Measurements from ENCODE around the gene FAM78A. TPM values are rescaled to one million over a fixed set of nuclear protein-coding genes. Genes with fewer than 3 reads are reported as not detected.

Gene FAM78A
- total and polyA plus RNA-seq, 8 donors = 0.85 to 3.5 (median 1.6) TPM; not detected in 1

DNA sequence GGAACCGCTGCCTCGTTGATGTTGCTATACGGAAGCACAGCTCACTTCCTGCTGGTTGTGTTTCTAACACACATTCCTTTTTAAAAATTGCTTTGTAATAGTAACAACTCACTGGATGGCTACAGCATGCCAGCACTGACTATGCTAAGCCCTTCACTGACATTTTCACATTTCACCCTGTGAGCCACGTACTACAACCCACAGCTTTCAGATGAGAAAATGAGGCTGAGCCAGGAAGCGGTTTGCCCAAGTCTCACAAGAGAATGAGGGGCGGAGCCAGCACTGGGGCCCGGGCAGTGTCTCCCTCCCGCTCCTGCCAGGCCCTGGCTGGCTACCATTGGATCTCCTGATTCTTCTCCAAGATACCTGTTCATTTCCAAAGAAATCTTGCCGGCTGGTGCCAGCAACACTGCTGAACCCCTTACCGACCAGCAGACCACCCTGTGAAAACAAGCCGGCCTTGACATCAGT lies 38.3 kb downstream of the FAM78A start:
- H3K4me3 ChIP-seq = peak overlapping the region; percentile 7 to 23 (median 10)
- peaks cover 22 to 31% (median 29%) of the 10 kb centered on the region in 4 donors for H3K4me1 ChIP-seq
- intact Hi-C loops (cut with DNase I; ENCODE audit: low total_unique reads) = no loop called here
- H3K27ac ChIP-seq = peak overlapping the region; percentile 6 to 49 (median 39)
- DNase-seq = peak; percentile 80 to 85
- 9 to 17% (median 11%) methylated on average over 10 to 11 of the region's 11 CpGs for WGBS, 5 donors
- peaks cover 0 to 3% (median 1%) of the 10 kb centered on the region in 4 donors for H3K9me3 ChIP-seq
- peak in 1 of 3 donors; percentile 28 for TF ChIP-seq POLR2AphosphoS5 (IDR thresholded peaks at IDR 0.05)
- no peak for TF ChIP-seq POLR2A (IDR thresholded peaks at IDR 0.05)
- H3K27me3 ChIP-seq = peaks cover 0 to 33% (median 7%) of the 10 kb centered on the region in 3 donors
- H3K36me3 ChIP-seq = peaks cover 13 to 29% (median 28%) of the 10 kb centered on the region in 4 donors

DNA sequence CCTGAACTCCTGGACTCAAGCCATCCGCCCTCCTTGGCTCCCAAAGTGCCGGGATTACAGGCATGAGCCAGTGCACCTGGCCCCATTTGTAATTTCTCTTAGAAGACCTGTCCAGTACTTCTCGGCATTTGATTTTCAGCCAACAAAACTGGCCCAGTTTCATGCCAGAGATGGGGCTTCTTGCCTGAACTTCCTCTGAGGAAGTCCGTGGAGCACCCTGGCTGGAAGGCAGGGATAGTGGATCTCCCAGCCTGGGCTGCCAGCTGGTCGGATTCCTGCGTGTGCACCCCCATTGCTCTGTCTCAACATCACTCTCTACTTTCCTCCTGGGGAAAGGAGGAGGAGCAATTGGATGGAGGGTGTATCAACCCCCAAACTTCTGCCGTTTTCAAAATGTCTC lies 39.0 kb downstream of the FAM78A start:
- intact Hi-C loops (cut with DNase I; ENCODE audit: low total_unique reads) = no loop called here
- DNase-seq = no peak
- 28 to 51% (median 36%) methylated on average over 7 of the region's 7 CpGs for WGBS, 5 donors
- TF ChIP-seq CTCF (IDR thresholded peaks at IDR 0.05) (no peak), EP300 (IDR thresholded peaks at IDR 0.05) (no peak), POLR2AphosphoS5 (IDR thresholded peaks at IDR 0.05) (no peak), POLR2A (IDR thresholded peaks at IDR 0.05) (no peak)
- Histone ChIP-seq H3K4me3 (peak overlapping the region in 1 of 4 donors; percentile 7), H3K27me3 (peaks cover 0 to 33% (median 7%) of the 10 kb centered on the region in 3 donors), H3K4me1 (peaks cover 22 to 31% (median 29%) of the 10 kb centered on the region in 4 donors), H3K36me3 (peaks cover 17 to 35% (median 35%) of the 10 kb centered on the region in 4 donors), H3K9me3 (no peaks in the 10 kb centered on the region), H3K27ac (peak overlapping the region in 2 of 5 donors; percentile 29 to 38)

DNA sequence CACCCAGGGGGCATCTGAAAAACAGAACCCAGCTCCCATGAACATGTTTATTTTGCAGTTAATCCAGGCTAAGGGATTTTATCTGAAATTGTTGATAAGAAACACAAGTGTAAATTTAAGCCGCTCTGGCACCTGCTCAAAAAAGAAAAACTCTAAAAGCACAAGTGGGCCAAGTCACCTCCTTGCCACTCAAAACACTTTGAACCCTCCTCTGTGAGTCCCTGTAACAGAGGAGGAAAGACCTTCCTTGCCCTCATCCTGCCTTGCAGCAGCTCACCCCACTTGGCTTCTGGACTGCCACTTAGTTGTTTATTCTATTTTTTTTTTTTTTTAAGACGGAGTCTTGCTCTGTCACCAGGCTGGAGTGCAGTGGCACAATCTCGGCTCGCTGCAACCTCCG lies 39.5 kb downstream of the FAM78A start:
- Histone ChIP-seq H3K4me3 (no peak overlapping the region), H3K27ac (peak overlapping the region in 1 of 5 donors; percentile 29), H3K27me3 (peaks cover 0 to 33% (median 7%) of the 10 kb centered on the region in 3 donors), H3K36me3 (peaks cover 21 to 41% (median 40%) of the 10 kb centered on the region in 4 donors), H3K4me1 (peaks cover 22 to 31% (median 29%) of the 10 kb centered on the region in 4 donors), H3K9me3 (no peaks in the 10 kb centered on the region)
- 28 to 53% (median 33%) methylated on average over 5 of the region's 5 CpGs for WGBS, 5 donors
- peak in 1 of 2 donors; percentile 53 for DNase-seq
- intact Hi-C loops (cut with DNase I; ENCODE audit: low total_unique reads) = no loop called here
- TF ChIP-seq POLR2AphosphoS5 (IDR thresholded peaks at IDR 0.05) (peak in 1 of 3 donors; percentile 25), POLR2A (IDR thresholded peaks at IDR 0.05) (no peak)

GRCh38 chr9:131236161-131236560 lies 40.1 kb downstream of the FAM78A start:
- peaks cover 22 to 31% (median 29%) of the 10 kb centered on the region in 4 donors for H3K4me1 ChIP-seq
- intact Hi-C loops (cut with DNase I; ENCODE audit: low total_unique reads) = no loop called here

GRCh38 chr9:131235480-131235851 lies 40.8 kb downstream of the FAM78A start:
- intact Hi-C loops (cut with DNase I; ENCODE audit: low total_unique reads) = no loop called here
- Histone ChIP-seq H3K4me3 (no peak overlapping the region), H3K36me3 (peaks cover 26 to 54% (median 53%) of the 10 kb centered on the region in 4 donors), H3K27me3 (peaks cover 0 to 23% (median 7%) of the 10 kb centered on the region in 3 donors), H3K9me3 (no peaks in the 10 kb centered on the region), H3K4me1 (peaks cover 22 to 31% (median 29%) of the 10 kb centered on the region in 4 donors), H3K27ac (no peak overlapping the region)
- DNase-seq = no peak
- TF ChIP-seq POLR2A (IDR thresholded peaks at IDR 0.05) = no peak
- TF ChIP-seq EP300 (IDR thresholded peaks at IDR 0.05) = no peak
- no peak for TF ChIP-seq POLR2AphosphoS5 (IDR thresholded peaks at IDR 0.05)
- no peak for TF ChIP-seq CTCF (IDR thresholded peaks at IDR 0.05)
- 86 to 95% (median 91%) methylated on average over 8 to 9 of the region's 9 CpGs for WGBS, 5 donors

More at GRCh38 chr9:131236161-131236560, 40.1 kb downstream of the FAM78A start:
- peaks cover 21 to 47% (median 46%) of the 10 kb centered on the region in 4 donors for H3K36me3 ChIP-seq
- H3K9me3 ChIP-seq = no peaks in the 10 kb centered on the region
- no peak for DNase-seq
- no peak for TF ChIP-seq EP300 (IDR thresholded peaks at IDR 0.05)
- no peak for TF ChIP-seq POLR2A (IDR thresholded peaks at IDR 0.05)
- TF ChIP-seq POLR2AphosphoS5 (IDR thresholded peaks at IDR 0.05) = no peak
- TF ChIP-seq CTCF (IDR thresholded peaks at IDR 0.05) = no peak
- H3K4me3 ChIP-seq = no peak overlapping the region
- H3K27me3 ChIP-seq = peaks cover 0 to 29% (median 7%) of the 10 kb centered on the region in 3 donors
- 50 to 78% (median 57%) methylated on average over 7 to 8 of the region's 8 CpGs for WGBS, 5 donors
- no peak overlapping the region for H3K27ac ChIP-seq
